HG02623 (cell line): Measurements from ENCODE around the gene ROCK2.

Experiments used
- ATAC-seq: cut with Tn5 transposase; IDR thresholded peaks from one replicate; pipeline ENCODE4 v1.9.1; 2021; ENCODE audit warnings: moderate library complexity; ENCODE audit not compliant: unreplicated experiment

The ROCK2 gene

GRCh38 chr2:11368059-11368572 lies 23.7 kb upstream of the ROCK2 start:
- no peak for ATAC-seq

DNA sequence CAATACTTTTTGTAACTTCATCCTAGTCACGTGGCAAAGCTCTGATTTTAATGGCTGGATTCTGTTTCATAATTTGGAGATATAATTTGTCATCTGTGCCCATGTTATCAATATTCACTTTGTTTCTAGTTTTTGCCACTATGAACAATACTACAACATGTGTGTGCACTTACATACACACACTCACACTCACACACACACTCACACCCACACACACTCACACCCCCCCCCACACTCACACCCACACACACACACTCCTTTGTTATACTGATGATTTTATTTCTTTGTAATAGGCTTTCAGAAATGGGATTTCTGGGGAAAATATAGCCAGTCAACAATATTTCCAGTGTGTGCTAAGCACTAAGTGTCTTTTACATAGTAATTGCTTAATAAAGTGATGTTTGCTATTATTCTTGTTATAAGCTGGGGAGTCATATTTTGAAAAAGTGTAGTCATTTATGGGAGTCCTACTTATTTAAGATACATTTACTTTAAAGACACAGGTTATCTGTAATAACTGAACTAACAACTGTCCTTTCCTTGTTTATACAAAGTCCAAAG lies 22.8 kb upstream of the ROCK2 start:
- no peak for ATAC-seq

DNA sequence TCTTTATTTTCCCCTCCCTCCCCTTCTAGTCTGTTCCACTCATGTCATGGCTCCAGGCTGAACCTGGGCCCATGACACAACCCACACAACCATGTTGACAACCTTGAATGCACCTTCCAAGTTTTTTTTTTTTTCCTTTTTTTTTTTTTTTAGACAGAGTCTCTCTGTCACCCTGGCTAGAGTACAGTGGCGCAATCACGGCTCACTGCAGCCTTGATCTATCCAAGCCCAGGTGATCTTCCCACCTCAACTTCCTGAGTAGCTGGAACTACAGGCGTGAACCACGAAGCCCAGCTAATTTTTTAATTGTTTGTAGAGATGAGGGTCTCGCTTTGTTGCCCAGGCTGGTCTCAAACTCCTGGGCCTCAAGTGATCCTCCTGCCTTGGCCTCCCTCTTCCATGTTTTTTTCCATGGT lies 21.9 kb upstream of the ROCK2 start:
- no peak for ATAC-seq

GRCh38 chr2:11365096-11365879 lies 20.9 kb upstream of the ROCK2 start:
- ATAC-seq: no peak

- no peak for ATAC-seq
Measured at GRCh38 chr2:11364565-11364887, 20.1 kb upstream of the ROCK2 start.

- no peak for ATAC-seq
Measured at GRCh38 chr2:11363868-11364564, 19.6 kb upstream of the ROCK2 start.

GRCh38 chr2:11359865-11360264 lies 15.4 kb upstream of the ROCK2 start:
- no peak for ATAC-seq

GRCh38 chr2:11357428-11357972 lies 13.1 kb upstream of the ROCK2 start:
- ATAC-seq: no peak

GRCh38 chr2:11356764-11357163 lies 12.3 kb upstream of the ROCK2 start:
- ATAC-seq: no peak

- no peak for ATAC-seq
Measured at GRCh38 chr2:11355194-11356053, 11.0 kb upstream of the ROCK2 start.

DNA sequence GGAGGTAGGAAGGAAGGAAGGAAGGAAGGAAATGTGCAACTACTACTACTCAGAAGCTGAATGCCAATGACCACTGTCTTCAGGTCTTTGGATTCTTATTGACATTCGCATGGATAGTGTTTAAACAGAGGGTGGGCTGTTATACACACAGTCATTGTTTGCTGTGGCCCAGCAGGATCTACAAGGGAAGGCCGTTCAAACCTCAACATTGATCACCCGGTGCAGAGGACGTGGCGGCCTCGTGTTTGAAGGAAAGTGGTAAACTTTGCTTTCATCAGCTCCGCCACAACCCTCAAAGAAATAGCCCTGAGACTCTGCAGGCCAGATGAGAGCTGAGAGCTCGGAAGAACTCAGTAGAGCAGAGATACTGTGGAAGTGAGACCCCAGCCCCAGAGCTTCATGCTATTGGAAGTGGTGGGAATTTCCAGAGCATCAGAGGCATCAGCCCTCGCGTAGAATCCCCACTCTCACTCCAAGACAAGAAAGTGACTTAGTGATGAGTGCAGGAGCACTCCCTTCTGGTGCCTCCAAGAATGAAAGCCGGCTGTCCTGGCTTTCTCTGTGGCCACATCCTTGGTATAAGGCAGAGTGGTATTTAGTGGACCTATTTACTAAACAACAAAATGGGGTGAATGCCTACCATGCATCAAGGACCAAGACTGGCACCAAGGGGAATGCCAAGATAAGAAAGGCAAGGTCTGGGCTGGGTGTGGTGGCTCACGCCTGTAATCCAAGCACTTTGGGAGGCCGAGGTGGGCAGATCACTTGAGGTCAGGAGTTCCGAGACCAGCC lies 10.1 kb upstream of the ROCK2 start:
- ATAC-seq: no peak

GRCh38 chr2:11352781-11353537 lies 8.5 kb upstream of the ROCK2 start:
- ATAC-seq: no peak

GRCh38 chr2:11348209-11348749 lies 3.8 kb upstream of the ROCK2 start:
- ATAC-seq: no peak

GRCh38 chr2:11347403-11347959 lies 3.0 kb upstream of the ROCK2 start:
- no peak for ATAC-seq

DNA sequence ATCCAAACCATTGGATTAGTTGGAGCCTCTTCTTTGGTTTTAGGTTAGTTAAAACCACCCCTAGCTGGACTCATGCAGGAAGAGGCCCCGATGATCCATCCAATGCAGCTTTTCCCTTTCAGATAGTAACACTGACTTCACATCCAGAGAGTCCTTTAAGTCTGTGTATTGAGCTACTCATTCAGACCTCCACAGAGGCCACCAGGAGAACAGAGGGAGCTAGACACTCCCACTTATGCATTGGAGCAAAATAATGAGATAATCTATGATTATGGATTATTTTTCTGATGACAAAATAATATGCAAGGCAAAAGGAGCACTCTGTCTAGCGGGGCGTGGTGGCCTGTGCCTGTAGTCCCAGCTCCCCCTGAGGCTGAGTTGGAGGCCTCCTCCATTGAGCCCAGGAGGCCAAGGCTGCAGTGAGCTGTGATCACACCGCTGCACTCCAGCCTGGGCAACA lies 1.6 kb upstream of the ROCK2 start:
- no peak for ATAC-seq

DNA sequence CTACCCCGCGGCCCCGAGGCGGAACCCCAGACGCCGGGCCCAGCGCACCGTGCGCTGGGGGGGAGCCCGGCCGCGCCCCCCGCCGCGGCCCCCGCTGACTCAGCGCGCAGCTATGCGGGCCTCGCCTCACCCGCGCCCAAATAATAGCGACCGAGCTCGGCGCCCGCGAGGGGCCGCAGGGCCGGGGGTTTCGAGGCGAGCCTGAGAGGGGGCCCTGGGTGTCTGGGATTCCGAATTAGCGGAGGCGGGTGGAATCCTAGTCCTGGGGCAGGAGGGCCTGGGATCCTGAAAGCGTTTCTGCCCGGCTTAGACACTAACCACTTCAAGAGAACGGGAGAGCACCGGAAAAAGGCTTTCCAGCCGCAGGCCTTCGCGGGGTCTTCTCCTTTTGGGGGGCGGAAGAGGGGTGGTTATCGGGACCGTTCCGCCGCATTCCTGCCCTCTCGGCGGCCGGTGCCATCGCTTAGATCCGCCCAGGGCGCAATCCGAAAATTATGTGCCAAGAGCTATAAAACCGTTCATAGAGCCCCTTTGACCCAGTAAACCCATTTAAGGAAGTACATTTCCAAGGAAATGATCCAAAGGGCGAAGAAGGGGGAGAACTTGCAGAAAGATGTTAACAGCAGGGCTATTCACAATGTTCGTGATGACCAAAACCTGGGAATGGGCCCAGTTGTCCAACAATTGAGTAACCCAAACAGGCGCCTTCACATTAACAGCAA lies 681 bp upstream of the ROCK2 start:
- no peak for ATAC-seq

- peak; percentile 28 for ATAC-seq
Measured at GRCh38 chr2:11343650-11344341, 640 bp downstream of the ROCK2 start.

GRCh38 chr2:11343368-11343649 lies 1.1 kb downstream of the ROCK2 start:
- ATAC-seq: no peak
